Astrocyte (in vitro differentiated cells and primary cell): ENCODE measurements around the gene FXR1.

Experiments
- CTCF ChIP-seq: IDR thresholded peaks from 2 replicates; pipeline ENCODE4 v1.5.1; 2011; ENCODE audit warnings: low read depth, mild to moderate bottlenecking, inconsistent platforms, low read length, moderate library complexity; ENCODE audit not compliant: insufficient read depth
- EZH2 ChIP-seq: IDR thresholded peaks from 2 replicates; pipeline ENCODE4 v1.6.1; 2012; ENCODE audit warnings: mild to moderate bottlenecking, low read length, inconsistent platforms; ENCODE audit not compliant: insufficient read depth

GRCh38 chr3:180962530-180962929, 50.1 kb downstream of the FXR1 start:
- no peak for TF ChIP-seq CTCF
- no peak for TF ChIP-seq EZH2
